Measurements from ENCODE around the gene FILIP1L. TPM values are rescaled to one million over a fixed set of nuclear protein-coding genes. Genes with fewer than 3 reads are reported as not detected.

FILIP1L gene
- total RNA-seq, 1 donor from 2014 or later = 19.4 TPM

DNA sequence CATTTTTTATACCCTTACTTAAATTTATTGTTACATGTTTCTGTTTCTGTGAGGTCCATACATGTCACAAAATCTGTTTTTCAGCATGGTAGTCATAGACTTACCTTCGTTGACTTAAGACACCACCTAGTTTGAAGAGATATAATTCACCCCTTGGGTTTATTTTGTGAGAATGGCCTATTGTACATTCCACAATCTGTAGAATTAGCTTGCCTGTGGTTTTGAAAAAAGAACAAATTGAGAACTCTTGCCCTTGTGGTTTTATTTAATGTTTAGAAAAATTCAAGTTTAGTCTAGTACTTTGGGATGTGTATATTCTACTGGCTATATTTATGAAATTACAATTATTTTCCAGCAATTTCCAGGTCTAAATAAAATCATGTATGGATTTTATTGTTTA lies 31.6 kb downstream of the FILIP1L start:
- Mint-ChIP-seq H3K27me3 (no peaks in the 10 kb centered on the region), H3K36me3 (ENCODE audit: insufficient read depth) (no peaks in the 10 kb centered on the region), H3K4me3 (ENCODE audit: low read depth) (no peak overlapping the region), H3K27ac (peak overlapping the region; percentile 80), H3K9me3 (ENCODE audit: low read depth) (no peaks in the 10 kb centered on the region), H3K4me1 (ENCODE audit: low read depth) (peaks cover 49% of the 10 kb centered on the region)
- no peak for DNase-seq (ENCODE audit: low spot score, unreplicated experiment)
- TF ChIP-seq, protein P1, sequence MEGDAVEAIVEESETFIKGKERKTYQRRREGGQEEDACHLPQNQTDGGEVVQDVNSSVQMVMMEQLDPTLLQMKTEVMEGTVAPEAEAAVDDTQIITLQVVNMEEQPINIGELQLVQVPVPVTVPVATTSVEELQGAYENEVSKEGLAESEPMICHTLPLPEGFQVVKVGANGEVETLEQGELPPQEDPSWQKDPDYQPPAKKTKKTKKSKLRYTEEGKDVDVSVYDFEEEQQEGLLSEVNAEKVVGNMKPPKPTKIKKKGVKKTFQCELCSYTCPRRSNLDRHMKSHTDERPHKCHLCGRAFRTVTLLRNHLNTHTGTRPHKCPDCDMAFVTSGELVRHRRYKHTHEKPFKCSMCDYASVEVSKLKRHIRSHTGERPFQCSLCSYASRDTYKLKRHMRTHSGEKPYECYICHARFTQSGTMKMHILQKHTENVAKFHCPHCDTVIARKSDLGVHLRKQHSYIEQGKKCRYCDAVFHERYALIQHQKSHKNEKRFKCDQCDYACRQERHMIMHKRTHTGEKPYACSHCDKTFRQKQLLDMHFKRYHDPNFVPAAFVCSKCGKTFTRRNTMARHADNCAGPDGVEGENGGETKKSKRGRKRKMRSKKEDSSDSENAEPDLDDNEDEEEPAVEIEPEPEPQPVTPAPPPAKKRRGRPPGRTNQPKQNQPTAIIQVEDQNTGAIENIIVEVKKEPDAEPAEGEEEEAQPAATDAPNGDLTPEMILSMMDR (IDR thresholded peaks at IDR 0.05; ENCODE audit: unreplicated experiment) = no peak

DNA sequence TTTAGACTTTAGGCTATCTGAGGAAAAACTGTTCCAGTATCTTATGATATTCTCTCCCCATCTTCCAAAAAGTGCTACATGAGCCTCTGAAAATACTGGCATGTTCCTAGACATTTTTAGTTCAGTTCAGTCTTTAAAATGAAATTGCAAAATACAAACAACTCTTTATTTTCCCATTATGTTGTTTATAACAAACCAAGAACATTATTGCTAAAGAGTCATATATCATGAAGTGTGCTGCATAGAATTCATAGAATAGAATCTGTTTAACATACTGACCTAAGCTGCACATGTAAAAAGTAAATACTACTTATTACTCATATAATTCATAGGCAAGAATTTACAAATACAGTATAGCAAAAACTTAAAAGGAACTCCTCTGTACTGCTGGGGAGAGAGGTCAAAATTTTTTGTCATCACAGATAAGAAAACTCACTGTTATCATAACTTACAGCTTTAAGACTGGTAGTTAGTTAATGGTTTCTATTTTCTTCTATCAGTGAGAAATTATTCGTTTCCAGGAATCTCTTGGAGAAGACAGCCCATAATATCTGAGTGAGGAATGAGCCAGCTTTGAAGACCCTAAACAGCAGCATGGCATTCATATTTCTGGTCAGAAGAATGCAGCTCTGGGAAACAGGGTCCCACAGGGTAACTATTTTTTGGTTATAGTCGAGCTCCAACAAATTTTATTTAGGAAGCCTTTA lies 32.2 kb downstream of the FILIP1L start:
- TF ChIP-seq, protein P1 (IDR thresholded peaks at IDR 0.05; ENCODE audit: unreplicated experiment) = no peak
- Mint-ChIP-seq H3K36me3 (ENCODE audit: insufficient read depth) (no peaks in the 10 kb centered on the region), H3K9me3 (ENCODE audit: low read depth) (no peaks in the 10 kb centered on the region), H3K27me3 (no peaks in the 10 kb centered on the region), H3K4me3 (ENCODE audit: low read depth) (no peak overlapping the region), H3K4me1 (ENCODE audit: low read depth) (peaks cover 50% of the 10 kb centered on the region), H3K27ac (no peak overlapping the region)
- DNase-seq (ENCODE audit: low spot score, unreplicated experiment) = no peak

DNA sequence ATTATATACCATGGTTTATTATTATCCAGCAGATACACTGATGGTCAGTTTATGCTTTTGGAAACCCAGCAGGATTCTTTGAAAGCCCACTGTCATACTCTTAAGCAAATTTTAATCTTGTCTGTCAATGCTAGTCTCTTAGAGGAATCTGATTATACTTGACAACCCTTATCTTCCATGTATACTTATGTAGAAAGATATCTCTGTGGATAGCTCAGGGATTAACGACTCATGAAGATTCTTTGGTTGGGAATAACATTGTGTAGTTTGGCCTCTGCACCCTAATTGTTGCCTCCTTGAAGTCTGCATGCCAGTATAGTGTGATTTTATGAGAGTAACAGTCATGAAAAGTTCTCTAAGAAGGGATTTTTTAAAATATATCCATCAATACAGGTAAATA lies 33.0 kb downstream of the FILIP1L start:
- no peaks in the 10 kb centered on the region for H3K36me3 Mint-ChIP-seq (ENCODE audit: insufficient read depth)
- H3K4me3 Mint-ChIP-seq (ENCODE audit: low read depth) = no peak overlapping the region
- H3K27me3 Mint-ChIP-seq = no peaks in the 10 kb centered on the region
- H3K27ac Mint-ChIP-seq = no peak overlapping the region
- no peak for DNase-seq (ENCODE audit: low spot score, unreplicated experiment)
- peaks cover 49% of the 10 kb centered on the region for H3K4me1 Mint-ChIP-seq (ENCODE audit: low read depth)
- TF ChIP-seq, protein P1 (IDR thresholded peaks at IDR 0.05; ENCODE audit: unreplicated experiment) = no peak
- H3K9me3 Mint-ChIP-seq (ENCODE audit: low read depth) = no peaks in the 10 kb centered on the region

DNA sequence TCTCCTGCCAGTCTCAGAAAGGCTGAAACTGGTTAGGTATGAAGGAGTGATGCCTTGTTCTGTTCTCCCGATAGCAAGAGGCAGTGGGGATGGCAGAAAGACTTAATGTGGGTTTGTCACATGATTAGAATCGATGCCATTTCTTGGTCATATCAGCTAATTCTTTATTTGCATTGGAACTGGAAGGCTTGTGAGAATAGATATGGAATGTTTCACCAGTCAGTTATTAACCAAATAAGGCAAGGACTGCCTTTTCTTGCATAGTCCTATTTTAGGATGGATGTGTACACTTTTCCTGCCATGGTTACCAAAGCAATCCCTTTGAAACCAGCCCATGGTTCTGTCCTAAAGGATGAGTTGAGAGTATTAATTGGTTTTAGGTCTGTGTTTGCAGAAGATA lies 33.7 kb downstream of the FILIP1L start:
- peak overlapping the region; percentile 57 for H3K27ac Mint-ChIP-seq

GRCh38 chr3:100079328-100079727 lies 35.0 kb downstream of the FILIP1L start:
- DNase-seq (ENCODE audit: low spot score, unreplicated experiment) = no peak
- Mint-ChIP-seq H3K9me3 (ENCODE audit: low read depth) (no peaks in the 10 kb centered on the region), H3K36me3 (ENCODE audit: insufficient read depth) (no peaks in the 10 kb centered on the region), H3K4me1 (ENCODE audit: low read depth) (peaks cover 51% of the 10 kb centered on the region), H3K4me3 (ENCODE audit: low read depth) (no peak overlapping the region), H3K27me3 (no peaks in the 10 kb centered on the region), H3K27ac (no peak overlapping the region)
- TF ChIP-seq, protein P1 (IDR thresholded peaks at IDR 0.05; ENCODE audit: unreplicated experiment) = no peak

More for the DNA sequence above, 33.7 kb downstream of the FILIP1L start:
- Mint-ChIP-seq H3K4me1 (ENCODE audit: low read depth) (peaks cover 50% of the 10 kb centered on the region), H3K4me3 (ENCODE audit: low read depth) (no peak overlapping the region), H3K9me3 (ENCODE audit: low read depth) (no peaks in the 10 kb centered on the region), H3K36me3 (ENCODE audit: insufficient read depth) (no peaks in the 10 kb centered on the region), H3K27me3 (no peaks in the 10 kb centered on the region)
- TF ChIP-seq, protein P1 (IDR thresholded peaks at IDR 0.05; ENCODE audit: unreplicated experiment) = no peak
- no peak for DNase-seq (ENCODE audit: low spot score, unreplicated experiment)

Measured in progenitor cell of endocrine pancreas (in vitro differentiated cells).